Stimulated activated CD4-positive, alpha-beta T cell treated with anti-CD3 and anti-CD28 coated beads, Interleukin-15, amount 100 ng/mL, for 24 hours (primary cell): ENCODE measurements around the gene EPC2.
"Not testable (repeated sequence)": the region's sequence is repeated elsewhere in the genome, so short reads cannot be mapped to it uniquely, and the experiment has no call there.

Experiments
- DNase-seq: peaks from one replicate; pipeline ENCODE4 v3.0.0-alpha.2; 2020

EPC2 gene

DNA sequence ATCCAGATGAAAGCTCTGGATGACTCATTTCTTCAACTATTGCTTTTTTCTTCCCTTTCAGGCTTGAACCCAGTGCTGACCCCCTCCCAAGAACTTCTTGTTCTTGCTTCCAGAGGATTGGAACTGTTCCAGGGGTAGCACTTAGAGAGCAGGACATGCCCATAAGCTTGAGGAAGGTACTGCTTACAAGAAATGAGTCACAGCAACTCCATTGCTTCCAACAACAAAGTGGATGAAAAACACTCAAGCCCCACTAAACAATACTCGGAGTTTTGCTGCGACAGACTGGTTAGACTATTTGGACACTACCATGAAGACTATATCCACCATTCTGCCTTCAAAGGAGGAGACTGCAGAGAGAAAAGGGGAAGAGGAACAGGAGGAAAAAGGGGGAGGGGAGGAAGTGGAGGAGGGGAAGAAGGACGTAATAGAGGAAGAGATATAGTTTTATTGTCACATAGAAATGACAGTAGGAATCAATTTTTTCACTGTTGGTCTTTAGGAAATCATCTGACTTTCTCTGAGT is 1.6 kb upstream of the EPC2 start:
- DNase-seq: no peak

DNA sequence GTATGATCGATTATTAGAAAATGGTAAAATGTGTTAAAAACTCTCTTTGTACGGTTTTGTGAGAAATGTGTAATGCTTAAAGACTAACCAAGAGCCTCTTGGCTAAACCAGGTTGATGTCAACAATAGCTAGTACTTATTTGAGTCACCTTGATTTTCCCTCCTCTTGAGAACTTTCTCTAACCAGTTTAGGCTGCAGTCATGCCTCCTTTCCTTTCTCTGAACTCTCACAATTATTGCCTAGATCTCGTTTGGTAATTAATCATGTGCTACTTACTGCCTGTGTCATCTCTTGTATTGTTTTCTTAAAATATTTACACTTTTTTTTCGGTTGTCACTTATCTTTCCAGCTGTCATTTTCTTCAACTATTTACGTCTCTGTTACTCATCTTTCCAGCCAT is 1.1 kb upstream of the EPC2 start:
- DNase-seq: no peak

DNA sequence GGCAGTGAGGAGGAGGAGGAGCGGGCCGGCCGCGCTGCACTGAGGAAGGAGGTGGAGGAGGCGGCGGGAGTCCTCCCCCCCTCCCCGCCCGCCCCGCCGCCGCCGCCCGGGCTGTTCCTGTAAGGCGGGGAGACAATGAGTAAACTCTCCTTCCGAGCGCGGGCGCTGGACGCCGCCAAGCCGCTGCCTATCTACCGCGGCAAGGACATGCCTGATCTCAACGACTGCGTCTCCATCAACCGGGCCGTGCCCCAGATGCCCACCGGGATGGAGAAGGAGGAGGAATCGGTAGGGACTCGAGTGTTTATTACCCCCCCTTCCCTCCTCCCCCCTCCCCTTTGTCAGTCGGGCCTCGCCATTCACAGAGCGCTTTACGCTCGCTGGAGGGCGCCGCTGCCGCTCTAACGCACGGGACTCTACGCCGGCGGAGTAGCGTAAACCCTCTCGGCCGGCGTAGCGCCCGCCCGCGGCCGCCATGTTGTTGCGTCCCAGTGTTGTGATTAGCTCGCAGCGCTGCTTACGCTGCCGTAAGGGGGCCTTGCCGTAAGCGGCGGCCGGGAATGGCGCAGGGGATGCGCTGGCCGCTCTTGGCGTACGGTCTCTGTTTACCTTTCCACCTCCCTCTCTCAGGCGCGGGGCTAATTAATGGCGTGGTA is 460 bp downstream of the EPC2 start:
- peak; percentile 93 for DNase-seq

DNA sequence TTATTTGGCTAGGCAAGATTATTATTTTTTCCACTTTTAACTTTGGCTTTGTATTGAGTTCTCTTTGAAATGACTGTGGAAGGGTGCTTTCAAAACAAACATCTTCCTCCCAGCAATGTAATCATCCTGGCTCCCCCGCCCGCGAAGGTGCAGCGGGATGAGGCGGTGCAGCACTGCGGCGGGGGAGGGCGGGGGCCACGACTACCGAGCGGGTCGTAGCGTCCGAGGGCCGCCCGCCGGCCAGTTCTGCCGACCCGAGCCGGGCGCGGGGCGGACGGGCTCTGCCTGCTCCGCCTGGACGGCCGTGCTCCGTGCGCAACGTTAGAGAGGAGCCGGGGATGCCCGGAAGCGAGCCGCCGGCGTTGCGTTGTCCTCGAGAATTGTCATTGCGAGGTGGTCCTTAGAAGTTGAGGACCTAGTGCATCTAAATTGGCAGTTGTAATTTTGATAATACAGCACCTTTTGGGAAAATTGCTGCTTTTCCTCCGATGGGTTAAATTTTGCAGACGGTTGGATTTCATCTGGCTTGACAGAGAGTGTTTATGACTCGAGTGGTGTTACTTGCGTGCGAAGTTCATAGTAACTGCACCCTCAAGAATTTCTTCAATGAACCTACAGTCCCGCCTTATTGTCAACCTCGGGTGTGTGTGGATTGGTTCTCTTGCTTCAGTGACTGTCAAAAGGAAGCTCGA is 1.1 kb downstream of the EPC2 start:
- peak; percentile 57 for DNase-seq

DNA sequence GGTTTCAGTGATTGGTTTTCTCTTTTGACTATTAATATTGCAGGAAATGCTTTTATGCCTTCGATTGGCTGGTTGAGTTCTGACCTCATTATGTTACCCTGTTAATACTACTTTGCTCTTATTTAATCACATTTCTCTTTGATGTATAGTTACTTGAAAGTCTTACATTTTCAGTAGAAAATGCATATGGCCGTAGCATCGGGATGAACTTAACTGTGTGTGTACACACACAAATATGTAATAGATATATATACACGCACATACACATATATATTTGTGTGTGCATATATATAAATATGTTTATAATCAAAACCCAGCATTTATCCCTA is 1.6 kb downstream of the EPC2 start:
- no peak for DNase-seq

DNA sequence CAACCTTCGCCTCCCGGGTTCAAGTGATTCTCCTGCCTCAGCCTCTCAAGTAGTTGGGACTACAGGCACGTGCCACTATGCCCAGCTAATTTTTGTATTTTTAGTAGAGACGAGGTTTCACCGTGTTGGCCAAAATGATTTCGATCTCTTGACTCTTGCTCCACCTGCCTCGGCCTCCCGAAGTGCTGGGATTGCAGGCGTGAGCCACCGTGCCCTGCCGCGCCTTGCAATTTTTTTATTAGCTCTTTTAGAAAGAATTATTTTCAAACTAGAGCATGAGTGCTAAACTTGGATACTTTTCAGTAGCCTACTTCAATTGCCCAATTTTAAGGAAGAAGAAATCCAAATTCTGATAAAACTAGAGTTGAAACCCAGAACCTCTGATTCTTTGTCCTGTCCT is 3.2 kb downstream of the EPC2 start:
- DNase-seq: not testable (repeated sequence)

DNA sequence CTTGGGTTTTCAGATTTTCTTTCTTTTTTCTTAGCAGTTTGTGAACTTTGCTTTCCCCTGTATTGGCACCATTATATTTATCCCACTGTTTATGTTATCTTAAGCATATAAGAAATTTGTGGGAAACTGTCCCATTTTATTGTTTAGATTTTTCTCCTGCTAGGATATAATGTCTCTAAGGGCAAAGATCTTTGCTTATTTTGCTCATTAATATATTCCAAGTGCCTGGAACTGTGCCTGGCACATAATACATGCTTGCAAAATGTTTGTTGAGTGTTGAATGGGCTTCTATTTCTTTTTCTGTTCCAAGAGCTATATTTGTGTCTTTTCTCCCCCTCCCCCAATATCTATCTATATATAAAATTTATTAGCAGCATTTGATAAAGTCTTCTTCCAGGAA is 5.4 kb downstream of the EPC2 start:
- no peak for DNase-seq

DNA sequence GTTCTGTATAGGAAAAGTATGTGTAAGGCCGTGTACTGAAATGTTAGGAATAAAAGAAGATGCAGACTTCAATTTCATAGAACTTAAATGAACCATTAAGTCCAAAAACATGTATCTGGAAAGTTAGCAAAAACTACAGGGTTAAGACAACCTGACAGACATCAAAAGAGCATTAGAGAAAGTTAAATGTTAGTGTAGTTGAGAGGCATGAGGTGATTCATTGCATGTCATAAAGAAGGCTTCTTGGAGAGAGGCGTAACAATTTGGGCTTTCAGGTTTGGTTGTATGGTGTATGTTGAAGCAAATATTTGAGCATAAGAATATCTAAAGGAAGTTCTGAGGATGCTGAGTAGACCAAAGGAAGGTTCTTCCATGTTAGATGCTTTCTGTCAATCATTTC is 6.3 kb downstream of the EPC2 start:
- no peak for DNase-seq

DNA sequence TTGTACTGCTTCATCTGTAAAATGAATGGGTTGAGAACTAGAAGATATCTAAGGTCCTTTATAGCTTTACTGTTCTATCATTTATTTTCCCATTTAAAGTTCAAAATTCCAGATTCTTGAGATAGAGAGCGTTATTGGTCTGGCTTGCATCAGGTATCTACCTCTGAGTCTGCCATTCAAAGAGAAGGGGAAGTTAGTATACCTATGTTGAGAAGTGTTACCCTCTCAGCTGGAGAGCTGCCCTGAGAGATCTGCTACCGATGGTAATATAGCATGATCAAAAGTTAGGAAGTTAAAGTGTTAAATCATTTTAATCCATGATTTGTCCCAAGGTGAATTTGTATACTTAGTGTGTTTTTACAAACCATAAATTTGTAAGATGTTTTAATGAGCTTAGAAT is 7.4 kb downstream of the EPC2 start:
- no peak for DNase-seq

DNA sequence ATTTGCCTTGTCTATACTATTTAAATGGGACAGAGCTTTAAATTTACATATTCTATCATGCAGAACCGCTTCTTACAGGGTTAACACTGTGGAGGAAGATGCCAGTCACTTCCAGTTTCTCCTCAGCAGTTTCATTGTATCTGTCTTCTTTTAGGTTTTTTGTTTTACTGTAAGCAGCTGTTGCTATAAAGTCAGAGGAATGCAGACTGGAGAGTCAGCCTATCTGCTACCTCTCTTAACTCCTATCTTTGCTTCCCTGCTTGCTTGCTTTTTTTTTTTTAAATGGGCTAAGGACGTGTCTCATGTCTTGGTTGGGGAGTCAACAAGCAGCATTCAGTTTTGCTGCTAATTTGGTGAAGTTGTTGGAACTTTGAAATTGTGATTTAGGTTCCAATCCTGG is 8.9 kb downstream of the EPC2 start:
- DNase-seq: no peak

DNA sequence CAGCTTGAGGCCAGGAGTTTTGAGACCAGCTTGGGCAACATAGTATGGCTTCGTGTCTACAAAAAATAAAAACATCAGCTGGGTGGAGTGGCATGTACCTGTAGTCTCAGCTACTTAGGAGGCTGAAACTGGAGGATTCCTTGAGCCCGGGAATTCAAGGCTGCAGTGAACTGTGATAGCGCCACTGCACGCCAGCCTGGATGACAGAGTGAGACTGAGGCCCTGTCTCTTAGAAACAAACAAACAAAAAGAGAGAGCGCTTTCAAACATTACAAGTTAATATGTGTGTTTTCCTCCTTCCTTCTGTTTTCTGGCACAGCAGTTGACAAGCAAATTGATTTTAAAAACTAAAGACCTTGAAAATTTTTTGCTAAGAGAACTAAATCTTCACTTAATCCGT is 9.9 kb downstream of the EPC2 start:
- no peak for DNase-seq

DNA sequence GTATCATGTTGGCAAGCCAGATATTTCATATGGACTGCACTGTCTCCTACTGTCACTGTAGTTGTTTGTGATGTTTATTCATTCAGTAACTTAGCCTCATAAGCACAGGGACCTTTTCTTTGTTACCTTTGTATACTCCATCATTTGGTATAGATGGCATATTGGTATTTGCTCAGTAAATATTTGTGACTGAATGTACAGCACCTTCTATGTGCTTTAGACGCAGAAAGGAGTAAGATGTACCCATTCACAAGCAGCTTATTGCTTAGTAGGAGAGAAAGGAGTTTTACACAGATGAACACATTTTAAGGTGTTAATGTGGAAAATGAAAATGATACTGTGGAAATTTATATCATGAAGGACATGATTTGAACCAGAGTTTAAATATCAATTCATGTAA is 12.0 kb downstream of the EPC2 start:
- DNase-seq: no peak

DNA sequence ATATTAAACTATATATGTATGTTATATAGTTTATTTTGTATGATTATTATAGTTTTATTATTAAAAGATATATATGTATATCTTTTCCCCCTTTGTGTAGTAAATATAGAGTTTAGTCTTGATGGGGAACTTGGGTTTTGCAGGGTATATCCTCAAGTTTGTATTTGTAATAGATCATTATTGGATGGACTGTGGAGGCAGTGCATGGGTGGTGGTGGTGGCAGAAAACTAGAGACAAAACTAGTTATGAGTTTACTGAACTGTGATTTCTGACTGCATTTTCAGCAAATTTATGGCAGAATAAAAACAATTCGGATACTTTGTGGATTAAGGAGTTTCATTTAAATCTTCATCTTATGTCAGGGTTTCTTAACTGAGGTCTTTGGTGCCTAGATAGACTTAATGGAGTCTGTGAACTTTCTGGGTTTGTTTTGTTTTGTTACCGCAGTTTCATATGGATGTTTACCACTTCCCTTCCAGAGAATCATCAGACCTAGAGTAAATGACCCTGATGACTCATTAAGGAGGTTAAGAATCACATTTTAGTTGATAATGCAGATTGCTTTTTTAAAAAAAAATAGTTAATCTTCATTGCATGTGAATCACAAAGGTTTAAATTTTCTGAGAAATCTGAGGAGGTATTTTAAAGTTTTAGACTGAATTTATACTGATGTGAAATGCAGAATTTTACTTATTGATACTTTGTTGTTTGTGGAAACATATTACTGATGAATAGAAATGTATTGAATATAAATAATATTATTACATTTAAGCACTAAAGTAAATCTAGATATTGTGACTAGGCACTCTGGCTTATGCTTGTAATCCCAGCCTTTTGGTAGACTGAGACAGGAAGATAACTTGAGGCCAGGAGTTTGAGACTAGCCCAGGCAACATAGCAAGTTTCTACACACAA is 14.5 kb downstream of the EPC2 start:
- DNase-seq: no peak

DNA sequence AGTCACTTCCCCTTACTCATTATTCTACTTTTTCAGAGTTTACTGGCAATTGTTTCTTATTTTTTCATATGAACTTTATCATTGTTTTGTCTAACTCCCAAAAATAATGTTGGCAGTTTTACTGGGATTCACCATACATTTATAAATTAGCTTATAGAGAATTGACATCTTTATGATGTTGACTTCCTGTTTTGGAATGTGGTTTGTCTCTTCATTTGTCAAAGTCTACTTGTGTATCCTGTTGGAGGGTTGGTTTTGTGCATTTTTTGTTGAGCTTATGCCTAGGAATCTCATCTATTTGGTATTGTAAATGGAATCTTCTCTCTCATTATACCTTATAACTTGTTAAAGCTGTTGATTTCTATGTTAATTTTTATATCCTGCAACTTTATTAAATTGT is 16.4 kb downstream of the EPC2 start:
- DNase-seq: no peak

DNA sequence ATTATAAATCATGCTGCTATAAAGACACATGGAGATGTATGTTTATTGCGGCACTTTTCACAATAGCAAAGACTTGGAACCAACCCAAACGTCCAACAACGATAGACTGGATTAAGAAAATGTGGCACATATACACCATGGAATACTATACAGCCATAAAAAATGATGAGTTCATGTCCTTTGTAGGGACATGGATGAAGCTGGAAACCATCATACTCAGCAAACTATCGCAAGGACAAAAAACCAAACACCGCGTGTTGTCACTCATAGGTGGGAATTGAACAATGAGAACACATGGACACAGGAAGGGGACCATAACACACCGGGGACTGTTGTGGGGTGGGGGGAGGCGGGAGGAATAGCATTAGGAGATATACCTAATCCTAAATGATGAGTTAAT is 17.8 kb downstream of the EPC2 start:
- DNase-seq: not testable (repeated sequence)

DNA sequence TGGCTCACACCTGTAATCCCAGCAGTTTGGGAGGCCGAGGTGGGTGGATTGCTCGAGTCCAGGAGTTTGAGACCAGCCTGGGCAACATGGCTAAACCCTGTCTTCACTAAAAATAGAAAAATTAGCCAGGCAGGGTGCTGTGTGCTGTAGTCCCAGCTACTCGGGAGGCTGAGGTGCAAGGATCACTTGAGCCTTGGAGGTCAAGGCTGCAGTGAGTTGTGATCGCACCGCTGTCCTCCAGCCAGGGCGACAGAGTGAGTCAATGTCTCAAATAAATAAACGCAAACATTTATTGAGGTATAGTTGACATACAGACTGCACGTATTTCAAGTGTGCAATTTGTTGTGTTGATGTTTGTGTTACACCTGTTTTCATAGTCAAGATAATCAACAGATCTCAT is 19.7 kb downstream of the EPC2 start:
- DNase-seq: no peak

DNA sequence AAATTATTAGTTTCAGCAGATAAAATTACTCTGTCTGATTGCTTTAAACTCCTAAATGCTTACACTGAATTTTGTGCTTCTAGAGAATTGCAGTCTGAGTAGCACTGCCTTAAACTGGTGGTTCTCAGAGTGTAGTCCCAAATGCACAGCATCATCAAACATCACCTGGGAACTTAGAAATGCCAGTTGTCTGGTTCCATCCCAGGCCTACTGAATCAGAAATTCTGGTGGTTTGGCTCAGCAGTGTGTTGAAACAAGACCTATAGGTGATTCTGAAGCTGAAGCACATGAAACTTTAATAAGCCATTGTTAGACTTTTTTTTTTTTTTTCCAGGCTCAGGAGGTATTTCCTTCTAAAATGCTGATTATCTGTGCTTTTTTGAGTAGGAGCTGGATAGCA is 22.0 kb downstream of the EPC2 start:
- no peak for DNase-seq

DNA sequence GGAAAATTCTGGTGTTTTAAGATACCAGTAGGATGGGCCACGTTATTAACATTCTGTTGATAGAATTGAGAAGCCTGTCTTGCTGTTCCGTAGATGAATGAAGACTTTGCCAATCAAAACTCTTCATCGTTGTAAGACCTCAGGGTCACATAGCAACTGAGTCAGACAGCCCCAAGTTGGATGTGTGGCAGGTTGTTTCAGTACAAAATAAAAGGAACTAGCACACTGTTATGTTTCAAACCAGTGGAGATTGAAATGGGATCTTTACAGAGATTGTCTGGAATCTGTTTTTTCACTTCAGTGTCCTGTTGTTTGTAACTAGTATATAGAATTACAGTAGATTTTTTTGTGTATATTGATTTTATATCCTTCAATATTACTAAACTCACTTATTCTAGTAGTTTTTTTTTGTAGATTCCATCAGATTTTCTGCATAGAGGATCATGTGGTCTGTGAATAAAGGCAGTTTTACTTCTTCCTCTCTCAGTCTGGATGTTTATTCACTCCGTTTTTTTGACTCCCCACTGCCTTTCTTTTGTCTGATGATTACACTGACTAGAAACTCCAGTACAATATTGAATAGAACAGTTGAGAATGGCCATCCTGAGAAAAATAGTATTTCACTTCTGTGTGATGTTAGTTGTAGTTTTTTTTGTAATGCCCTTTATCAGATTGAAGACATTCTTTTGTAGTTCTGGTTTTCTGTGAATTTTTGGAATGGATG is 22.7 kb downstream of the EPC2 start:
- no peak for DNase-seq

DNA sequence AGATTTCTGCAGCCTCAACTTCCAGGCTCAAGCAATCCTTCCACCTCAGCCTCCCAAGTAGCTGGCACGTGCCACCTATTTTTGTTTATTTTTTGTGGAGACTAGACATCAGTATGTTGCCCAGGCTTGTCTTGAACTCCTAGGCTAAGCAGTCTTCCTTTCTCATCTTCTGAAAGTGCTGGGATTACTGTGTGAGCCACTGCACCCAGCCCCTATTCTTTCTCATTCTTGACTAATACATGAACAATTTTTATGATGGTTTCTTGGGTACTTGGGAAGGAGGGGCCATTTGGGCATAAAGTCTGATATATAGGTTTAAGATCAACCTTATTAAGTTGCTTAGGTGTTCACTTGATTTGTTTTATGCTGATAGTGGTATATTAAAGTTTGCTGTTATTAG is 26.2 kb downstream of the EPC2 start:
- DNase-seq: no peak

DNA sequence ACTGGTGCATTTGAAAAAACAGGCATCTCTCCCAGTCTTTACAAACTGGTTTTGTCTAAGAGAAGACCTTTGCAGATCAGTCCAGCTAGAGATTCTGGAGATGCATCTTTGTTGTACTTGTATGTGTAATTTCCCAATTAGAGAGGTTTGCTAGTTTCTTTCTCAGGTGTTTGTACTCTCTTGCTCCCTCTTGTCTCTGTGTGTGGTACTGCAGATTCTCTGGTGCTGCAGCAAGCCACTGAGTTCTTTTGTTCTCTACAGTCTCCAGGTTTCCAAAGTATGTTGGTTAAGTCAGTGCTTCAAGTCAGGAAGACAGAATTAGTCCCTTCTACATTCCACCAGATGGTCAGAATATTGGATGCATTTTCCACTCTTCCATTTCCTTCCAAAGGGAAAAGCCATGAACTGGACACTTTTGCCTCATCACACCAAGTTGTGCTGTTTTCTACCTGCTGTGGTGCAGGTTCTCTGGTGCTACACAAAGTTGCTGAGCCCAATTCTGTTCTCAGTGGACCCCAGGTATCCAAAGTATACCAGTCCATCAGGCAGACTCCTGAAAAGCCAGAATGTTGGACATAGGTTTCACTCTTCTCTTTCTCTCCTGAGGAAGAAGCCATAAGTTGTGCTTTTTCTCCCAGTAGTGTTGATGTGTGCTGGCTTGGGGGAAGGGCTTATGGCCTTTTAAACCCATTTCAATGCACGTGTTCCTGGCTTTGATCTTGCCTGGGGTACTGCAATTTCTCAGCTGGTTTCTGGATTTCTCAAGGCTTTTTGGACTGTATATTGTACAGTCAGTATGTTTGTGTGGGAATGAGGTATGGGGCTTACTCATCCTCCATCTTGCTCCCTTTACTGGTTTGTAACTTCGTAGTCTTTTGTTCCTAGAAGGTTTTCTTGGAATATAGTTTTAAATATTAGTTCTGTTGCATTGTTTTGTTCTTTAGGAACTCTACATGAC is 29.8 kb downstream of the EPC2 start:
- DNase-seq: peak; percentile 40

DNA sequence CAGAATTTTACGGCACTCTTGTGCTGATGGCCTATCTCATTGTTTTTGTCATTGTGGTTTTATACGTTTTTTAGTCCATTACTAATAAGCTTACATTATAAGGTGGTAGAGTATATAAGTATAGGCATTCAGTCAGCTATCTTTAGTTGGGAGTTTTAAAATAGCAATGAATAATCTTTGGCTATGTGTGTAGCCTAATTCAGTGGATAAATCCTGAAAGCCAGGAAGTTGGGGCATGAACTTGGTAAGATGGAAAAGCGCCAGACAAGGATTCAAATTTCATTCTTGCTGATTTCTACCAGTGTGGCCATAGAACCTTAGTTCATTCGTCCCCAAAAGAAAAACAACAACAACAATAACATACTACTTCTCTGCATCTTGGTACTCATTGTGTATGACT is 31.2 kb downstream of the EPC2 start:
- no peak for DNase-seq
